GM10266 (cell line): ENCODE measurements around the gene PPP1R14B.

Experiments used
- DNase-seq: peaks from one replicate; pipeline ENCODE4 v3.0.0; 2012; ENCODE audit errors: extremely low spot score
- TF ChIP-seq, protein P1 (sequence below): IDR thresholded peaks from 2 replicates; pipeline ENCODE4 v1.5.1; 2012; ENCODE audit warnings: mild to moderate bottlenecking, low read depth; ENCODE audit not compliant: control insufficient read depth, insufficient read depth; ENCODE audit errors: missing control alignments

PPP1R14B gene

DNA sequence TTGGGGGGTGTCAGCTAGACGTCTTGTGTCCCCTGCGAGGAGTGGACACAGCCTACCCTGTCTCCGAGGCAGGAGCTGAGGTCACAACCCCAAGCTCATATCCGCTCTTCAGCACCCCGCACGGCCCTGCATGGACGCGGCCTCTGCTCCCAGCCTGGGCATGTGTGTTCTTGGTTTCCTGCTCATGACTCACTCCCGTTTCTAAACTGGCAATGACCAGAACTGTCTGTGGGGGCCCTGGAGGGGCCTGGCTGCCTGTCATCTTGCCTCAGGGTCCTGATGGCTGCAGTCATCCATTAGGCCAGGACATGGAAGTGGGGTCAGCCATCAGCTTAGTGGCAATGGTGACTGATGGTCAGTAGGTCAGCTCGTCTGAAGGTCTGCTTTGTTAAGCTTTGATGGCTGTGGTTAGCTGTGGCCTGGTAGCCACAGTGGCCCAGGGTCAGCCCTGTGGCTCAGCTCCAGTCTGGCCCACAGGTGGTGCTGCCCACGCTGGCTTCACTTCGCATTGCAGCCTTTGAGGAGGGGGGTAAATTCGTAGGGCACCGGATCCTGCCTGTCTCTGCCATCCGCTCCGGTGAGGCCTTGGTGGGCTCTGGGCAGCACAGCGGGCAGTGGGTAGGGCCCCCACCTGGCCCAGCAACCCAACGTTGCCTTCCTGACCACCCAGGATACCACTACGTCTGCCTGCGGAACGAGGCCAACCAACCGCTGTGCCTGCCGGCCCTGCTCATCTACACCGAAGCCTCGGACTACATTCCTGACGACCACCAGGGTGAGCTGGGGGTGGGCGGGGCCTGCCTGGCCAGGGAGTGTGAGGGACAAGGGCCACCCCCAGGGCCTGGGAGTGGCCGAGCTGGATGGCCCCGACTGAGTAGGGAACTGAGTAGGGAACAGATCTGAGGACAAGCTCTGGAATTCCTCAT, 16.5 kb upstream of the PPP1R14B start:
- TF ChIP-seq, protein P1, sequence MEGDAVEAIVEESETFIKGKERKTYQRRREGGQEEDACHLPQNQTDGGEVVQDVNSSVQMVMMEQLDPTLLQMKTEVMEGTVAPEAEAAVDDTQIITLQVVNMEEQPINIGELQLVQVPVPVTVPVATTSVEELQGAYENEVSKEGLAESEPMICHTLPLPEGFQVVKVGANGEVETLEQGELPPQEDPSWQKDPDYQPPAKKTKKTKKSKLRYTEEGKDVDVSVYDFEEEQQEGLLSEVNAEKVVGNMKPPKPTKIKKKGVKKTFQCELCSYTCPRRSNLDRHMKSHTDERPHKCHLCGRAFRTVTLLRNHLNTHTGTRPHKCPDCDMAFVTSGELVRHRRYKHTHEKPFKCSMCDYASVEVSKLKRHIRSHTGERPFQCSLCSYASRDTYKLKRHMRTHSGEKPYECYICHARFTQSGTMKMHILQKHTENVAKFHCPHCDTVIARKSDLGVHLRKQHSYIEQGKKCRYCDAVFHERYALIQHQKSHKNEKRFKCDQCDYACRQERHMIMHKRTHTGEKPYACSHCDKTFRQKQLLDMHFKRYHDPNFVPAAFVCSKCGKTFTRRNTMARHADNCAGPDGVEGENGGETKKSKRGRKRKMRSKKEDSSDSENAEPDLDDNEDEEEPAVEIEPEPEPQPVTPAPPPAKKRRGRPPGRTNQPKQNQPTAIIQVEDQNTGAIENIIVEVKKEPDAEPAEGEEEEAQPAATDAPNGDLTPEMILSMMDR: no peak
- DNase-seq: no peak

DNA sequence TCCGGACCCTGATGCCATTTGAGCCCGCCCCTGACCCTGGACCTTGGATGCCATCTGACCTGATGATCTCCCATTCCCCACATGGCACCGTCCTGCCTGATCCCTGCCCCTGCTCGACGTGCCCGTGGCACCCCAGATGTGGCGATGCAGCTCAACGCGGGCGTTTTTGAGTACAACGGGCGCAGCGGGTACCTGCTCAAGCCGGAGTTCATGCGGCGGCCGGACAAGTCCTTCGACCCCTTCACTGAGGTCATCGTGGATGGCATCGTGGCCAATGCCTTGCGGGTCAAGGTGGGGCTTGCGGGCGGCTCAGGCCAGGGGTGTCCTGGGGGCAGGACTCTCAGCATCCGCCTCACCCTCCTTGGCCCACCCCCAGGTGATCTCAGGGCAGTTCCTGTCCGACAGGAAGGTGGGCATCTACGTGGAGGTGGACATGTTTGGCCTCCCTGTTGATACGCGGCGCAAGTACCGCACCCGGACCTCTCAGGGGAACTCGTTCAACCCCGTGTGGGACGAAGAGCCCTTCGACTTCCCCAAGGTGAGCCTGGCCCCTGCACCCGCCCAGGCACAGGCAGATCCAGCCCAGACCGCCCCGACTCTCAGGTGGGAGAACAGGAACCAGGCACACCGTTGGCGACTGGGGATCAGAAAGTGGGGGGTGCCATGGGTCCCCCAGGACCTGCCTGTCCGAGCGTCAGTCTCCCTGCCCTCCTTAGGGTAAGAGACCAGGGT, 15.7 kb upstream of the PPP1R14B start:
- DNase-seq: no peak
- TF ChIP-seq, protein P1: no peak

DNA sequence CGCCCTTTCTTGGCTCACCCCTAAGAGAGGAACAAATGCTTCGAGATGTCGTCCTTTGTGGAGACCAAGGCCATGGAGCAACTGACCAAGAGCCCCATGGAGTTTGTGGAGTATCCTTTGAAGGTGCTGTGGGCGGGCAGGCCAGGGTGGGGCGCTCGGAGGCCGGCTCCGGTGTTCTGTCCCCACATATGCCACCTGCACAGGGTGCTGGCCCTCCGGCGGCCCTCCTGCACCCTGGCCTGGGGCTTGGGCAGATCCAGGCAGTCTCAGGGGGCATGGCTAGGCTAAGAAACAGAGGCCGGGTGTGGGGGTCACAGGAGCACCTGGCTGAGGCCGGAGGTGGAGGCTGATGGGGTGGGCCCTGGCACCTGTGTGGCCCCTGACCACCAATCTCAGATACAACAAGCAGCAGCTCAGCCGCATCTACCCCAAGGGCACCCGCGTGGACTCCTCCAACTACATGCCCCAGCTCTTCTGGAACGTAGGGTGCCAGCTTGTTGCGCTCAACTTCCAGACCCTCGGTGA, 14.9 kb upstream of the PPP1R14B start:
- TF ChIP-seq, protein P1: no peak
- no peak for DNase-seq

DNA sequence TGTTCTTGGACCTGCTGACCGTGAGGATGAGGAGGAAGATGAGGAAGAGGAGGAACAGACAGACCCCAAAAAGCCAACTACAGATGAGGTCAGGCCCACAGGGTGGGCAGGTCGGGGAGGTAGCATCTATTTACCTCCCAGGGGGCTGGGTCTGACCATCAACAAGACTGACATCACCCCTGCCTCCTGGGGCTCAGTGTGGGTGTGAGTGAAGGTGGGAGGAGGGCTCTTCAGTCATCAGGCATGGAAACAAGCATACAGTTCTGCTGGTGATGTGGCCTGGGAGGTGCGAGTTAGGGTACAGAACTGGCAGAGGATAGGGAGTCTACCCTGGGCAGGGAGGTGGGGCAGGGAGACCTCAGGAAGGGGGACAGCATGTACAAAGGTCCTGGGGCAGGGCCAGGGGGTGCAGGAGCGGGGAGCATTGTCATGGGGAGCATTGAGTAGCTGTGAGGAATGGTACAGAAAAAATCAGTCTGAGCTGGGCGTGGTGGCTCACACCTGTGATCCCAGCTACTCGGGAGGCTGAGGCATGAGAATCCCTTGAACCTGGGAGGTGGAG, 13.5 kb upstream of the PPP1R14B start:
- DNase-seq: peak; percentile 70
- TF ChIP-seq, protein P1: no peak

DNA sequence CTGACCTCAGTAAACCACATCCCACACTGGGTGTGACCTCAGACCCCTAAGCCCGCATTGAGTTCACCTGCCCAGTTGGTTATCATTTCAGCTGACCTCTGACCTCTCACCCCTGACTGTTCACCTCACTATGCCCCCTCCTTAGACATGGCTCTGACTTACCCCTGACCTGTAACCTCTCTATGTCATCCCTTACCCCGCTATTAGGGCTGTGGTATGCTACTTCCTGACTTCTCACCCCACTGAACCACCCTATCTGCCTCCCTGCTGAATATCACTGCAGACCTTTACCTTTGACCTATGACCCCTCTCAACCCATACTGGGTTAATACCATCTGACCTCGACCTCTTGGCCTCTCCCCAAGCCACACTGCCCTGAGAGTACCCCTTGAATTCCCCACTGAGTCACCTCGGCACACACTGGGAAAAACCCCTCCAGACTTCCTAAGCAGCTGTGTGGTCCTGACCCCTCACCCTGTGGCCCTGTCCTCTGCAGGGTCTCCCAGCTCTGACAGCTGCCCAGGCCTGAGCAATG, 12.9 kb upstream of the PPP1R14B start:
- peak; percentile 64 for DNase-seq
- TF ChIP-seq, protein P1: no peak

DNA sequence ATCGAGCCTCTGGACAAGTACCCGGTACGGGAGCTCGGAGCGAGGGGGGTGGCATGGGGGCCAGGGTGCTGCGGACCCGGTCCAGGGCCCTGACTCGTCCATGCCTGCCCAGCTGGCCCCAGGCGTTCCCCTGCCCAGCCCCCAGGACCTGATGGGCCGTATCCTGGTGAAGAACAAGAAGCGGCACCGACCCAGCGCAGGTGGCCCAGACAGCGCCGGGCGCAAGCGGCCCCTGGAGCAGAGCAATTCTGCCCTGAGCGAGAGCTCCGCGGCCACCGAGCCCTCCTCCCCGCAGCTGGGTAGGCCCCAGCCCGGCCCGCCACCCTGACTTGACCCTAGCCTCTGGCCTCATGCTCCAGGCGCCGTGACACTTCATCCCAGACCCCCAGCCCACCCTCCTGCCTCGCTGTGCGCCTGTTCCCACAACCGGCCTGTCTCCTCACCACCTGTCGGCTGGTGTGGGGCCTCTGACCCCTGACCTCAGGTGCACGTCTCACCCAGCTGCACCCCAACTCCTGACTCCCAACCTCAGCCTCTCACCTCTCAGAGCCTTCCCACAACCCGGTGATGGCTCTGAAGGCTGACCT, 12.3 kb upstream of the PPP1R14B start:
- TF ChIP-seq, protein P1: no peak
- DNase-seq: no peak
